Measurements from ENCODE around the gene APBB1IP. TPM values are rescaled to one million over a fixed set of nuclear protein-coding genes. Genes with fewer than 3 reads are reported as not detected.
"Not testable (repeated sequence)": the region's sequence is repeated elsewhere in the genome, so short reads cannot be mapped to it uniquely, and the experiment has no call there.

Gene APBB1IP
- polyA plus RNA-seq, 1 experiment = 0.04 TPM

GRCh38 chr10:26579256-26580063, 141.3 kb downstream of the APBB1IP start:
- CTCF ChIA-PET = no interaction called here
- H3K27ac ChIP-seq (ENCODE audit: low read depth, low read length) = no peak overlapping the region
- H3K9me3 ChIP-seq (ENCODE audit: control insufficient read depth, insufficient read depth, low read length) = peaks cover 19% of the 10 kb centered on the region
- POLR2A ChIA-PET = no interaction called here
- no peak overlapping the region for H3K4me3 ChIP-seq (ENCODE audit: low read depth, low read length)
- H3K27me3 ChIP-seq (ENCODE audit: control insufficient read depth, insufficient read depth, low read length) = no peaks in the 10 kb centered on the region
- TF ChIP-seq, protein P1, sequence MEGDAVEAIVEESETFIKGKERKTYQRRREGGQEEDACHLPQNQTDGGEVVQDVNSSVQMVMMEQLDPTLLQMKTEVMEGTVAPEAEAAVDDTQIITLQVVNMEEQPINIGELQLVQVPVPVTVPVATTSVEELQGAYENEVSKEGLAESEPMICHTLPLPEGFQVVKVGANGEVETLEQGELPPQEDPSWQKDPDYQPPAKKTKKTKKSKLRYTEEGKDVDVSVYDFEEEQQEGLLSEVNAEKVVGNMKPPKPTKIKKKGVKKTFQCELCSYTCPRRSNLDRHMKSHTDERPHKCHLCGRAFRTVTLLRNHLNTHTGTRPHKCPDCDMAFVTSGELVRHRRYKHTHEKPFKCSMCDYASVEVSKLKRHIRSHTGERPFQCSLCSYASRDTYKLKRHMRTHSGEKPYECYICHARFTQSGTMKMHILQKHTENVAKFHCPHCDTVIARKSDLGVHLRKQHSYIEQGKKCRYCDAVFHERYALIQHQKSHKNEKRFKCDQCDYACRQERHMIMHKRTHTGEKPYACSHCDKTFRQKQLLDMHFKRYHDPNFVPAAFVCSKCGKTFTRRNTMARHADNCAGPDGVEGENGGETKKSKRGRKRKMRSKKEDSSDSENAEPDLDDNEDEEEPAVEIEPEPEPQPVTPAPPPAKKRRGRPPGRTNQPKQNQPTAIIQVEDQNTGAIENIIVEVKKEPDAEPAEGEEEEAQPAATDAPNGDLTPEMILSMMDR (IDR thresholded peaks at IDR 0.05; ENCODE audit: low read depth, low read length) = no peak
- no peak for DNase-seq (ENCODE audit: low read depth, low spot score)

- no peaks in the 10 kb centered on the region for H3K27me3 ChIP-seq (ENCODE audit: control insufficient read depth, insufficient read depth, low read length)
These were observed 148.1 kb downstream of the APBB1IP start for GRCh38 chr10:26586211-26586610.

GRCh38 chr10:26588611-26589010, 150.5 kb downstream of the APBB1IP start:
- Histone ChIP-seq H3K27ac (ENCODE audit: low read depth, low read length) (no peak overlapping the region), H3K4me3 (ENCODE audit: low read depth, low read length) (no peak overlapping the region), H3K27me3 (ENCODE audit: control insufficient read depth, insufficient read depth, low read length) (no peaks in the 10 kb centered on the region), H3K9me3 (ENCODE audit: control insufficient read depth, insufficient read depth, low read length) (peaks cover 17% of the 10 kb centered on the region)
- DNase-seq (ENCODE audit: low read depth, low spot score) = no peak
- TF ChIP-seq, protein P1 (IDR thresholded peaks at IDR 0.05; ENCODE audit: low read depth, low read length) = no peak
- CTCF ChIA-PET = no interaction called here
- POLR2A ChIA-PET = no interaction called here

More at GRCh38 chr10:26586211-26586610, 148.1 kb downstream of the APBB1IP start:
- TF ChIP-seq, protein P1 (IDR thresholded peaks at IDR 0.05; ENCODE audit: low read depth, low read length) = no peak
- no peak for DNase-seq (ENCODE audit: low read depth, low spot score)
- no peak overlapping the region for H3K4me3 ChIP-seq (ENCODE audit: low read depth, low read length)
- ChIA-PET CTCF (no interaction called here), POLR2A (no interaction called here)
- peaks cover 24% of the 10 kb centered on the region for H3K9me3 ChIP-seq (ENCODE audit: control insufficient read depth, insufficient read depth, low read length)
- no peak overlapping the region for H3K27ac ChIP-seq (ENCODE audit: low read depth, low read length)

DNA sequence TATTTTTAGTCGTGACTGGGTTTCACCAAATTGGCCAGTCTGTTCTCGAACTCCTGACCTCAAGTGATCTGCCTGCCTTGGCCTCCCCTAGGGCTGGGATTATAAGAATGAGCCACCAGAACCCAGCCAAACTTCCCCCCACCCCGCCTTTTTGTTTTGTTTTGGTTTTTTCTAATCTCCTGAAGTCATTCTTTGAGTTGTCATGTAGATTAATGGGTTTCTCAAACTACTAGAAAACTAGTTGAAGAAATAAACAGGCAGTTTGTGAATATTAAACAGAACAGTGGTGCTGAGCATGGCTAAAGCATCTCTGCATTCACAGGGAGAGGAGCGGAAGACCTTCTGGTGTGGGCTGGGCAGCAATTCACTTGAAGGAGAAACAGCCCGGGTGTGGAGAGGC, 151.7 kb downstream of the APBB1IP start:
- H3K27me3 ChIP-seq (ENCODE audit: control insufficient read depth, insufficient read depth, low read length); H3K4me3 ChIP-seq (ENCODE audit: low read depth, low read length); POLR2A ChIA-PET; H3K27ac ChIP-seq (ENCODE audit: low read depth, low read length); CTCF ChIA-PET; DNase-seq (ENCODE audit: low read depth, low spot score): not testable (repeated sequence)
- peaks cover 15% of the 10 kb centered on the region; the same call in 1 of the 2 replicates for H3K9me3 ChIP-seq (ENCODE audit: control insufficient read depth, insufficient read depth, low read length)

DNA sequence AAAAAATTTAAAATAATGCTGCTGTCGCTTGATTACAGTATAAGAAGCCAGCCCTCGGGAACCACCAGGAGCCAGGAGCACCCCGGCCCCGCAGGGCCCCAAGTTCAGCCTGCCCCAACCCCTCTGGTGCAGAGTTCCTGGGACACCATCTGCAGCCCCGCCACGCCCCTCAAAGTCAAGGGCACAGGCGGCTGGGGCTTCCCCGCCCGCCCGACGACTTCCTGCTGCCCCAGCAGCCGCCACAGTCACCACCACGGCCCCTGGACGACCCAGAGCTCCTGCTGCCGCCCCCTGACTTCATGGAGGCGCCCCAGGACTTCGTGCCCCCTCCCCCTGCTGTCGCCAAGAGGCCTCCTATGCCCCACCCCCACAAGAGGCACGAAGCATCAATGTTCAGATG, 155.8 kb downstream of the APBB1IP start:
- ChIA-PET POLR2A (no interaction called here), CTCF (no interaction called here)
- H3K9me3 ChIP-seq (ENCODE audit: control insufficient read depth, insufficient read depth, low read length) = peaks cover 3% of the 10 kb centered on the region; the same call in 1 of the 2 replicates
- H3K4me3 ChIP-seq (ENCODE audit: low read depth, low read length) = no peak overlapping the region
- TF ChIP-seq, protein P1 (IDR thresholded peaks at IDR 0.05; ENCODE audit: low read depth, low read length) = no peak
- H3K27me3 ChIP-seq (ENCODE audit: control insufficient read depth, insufficient read depth, low read length) = no peaks in the 10 kb centered on the region
- no peak overlapping the region for H3K27ac ChIP-seq (ENCODE audit: low read depth, low read length)
- DNase-seq (ENCODE audit: low read depth, low spot score) = no peak

DNA sequence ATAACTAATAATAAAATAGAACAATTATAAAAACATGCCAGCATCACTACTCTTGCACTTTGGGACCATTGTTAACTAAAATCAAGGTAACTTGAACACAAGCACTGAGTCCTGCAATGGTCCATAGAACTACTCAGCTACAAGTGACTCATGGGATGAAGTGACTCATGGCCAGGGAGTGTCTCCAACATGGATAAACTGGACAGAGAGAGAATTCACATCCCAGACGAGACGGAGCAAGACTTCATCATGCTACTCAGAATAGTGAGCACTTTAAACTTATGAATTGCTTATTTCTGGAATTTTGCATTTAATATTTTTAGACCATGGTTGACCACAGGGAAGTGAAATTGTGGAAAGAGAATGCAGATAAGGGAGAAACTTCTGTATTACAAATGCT, 165.1 kb downstream of the APBB1IP start:
- CTCF ChIA-PET; POLR2A ChIA-PET; H3K9me3 ChIP-seq (ENCODE audit: control insufficient read depth, insufficient read depth, low read length); H3K27ac ChIP-seq (ENCODE audit: low read depth, low read length); H3K27me3 ChIP-seq (ENCODE audit: control insufficient read depth, insufficient read depth, low read length); H3K4me3 ChIP-seq (ENCODE audit: low read depth, low read length); DNase-seq (ENCODE audit: low read depth, low spot score): not testable (repeated sequence)

- H3K27ac ChIP-seq (ENCODE audit: low read depth, low read length); H3K9me3 ChIP-seq (ENCODE audit: control insufficient read depth, insufficient read depth, low read length); CTCF ChIA-PET; DNase-seq (ENCODE audit: low read depth, low spot score); POLR2A ChIA-PET; H3K27me3 ChIP-seq (ENCODE audit: control insufficient read depth, insufficient read depth, low read length); H3K4me3 ChIP-seq (ENCODE audit: low read depth, low read length): not testable (repeated sequence)
These were observed 166.4 kb downstream of the APBB1IP start for GRCh38 chr10:26604320-26605093.
